HG02885 (cell line): ENCODE measurements around the gene ADAM12.
"Not testable (repeated sequence)": the region's sequence is repeated elsewhere in the genome, so short reads cannot be mapped to it uniquely, and the experiment has no call there.

ENCODE experiments used
- ATAC-seq: cut with Tn5 transposase; IDR thresholded peaks from one replicate; pipeline ENCODE4 v1.9.1; 2021; ENCODE audit warnings: mild to moderate bottlenecking; ENCODE audit not compliant: unreplicated experiment, poor library complexity

Gene ADAM12

GRCh38 chr10:125970077-125970630, 418.1 kb downstream of the ADAM12 start:
- ATAC-seq, result not testable (repeated sequence)

DNA sequence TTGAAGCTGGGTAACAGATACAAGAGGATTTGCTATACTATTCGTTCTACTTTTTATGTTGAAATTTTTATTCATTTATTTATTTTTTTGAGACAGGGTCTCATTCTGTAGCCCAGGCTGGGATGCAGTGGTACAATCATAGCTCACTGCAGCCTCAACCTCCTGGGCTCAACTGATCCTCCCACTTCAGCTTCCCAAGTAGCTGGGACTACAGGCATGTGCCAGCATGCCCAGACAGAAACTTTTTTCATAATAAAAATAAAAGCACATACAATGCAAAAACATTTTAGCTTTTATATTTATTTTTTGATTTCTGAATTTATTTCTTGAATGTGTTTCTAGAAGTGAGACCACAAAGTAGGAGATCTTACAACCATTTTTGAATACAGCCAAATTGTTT, 420.7 kb downstream of the ADAM12 start:
- no peak for ATAC-seq

GRCh38 chr10:125964558-125964957, 423.7 kb downstream of the ADAM12 start:
- ATAC-seq, result no peak
